ENCODE data around the gene VCL. TPM values are rescaled to one million over a fixed set of nuclear protein-coding genes. Genes with fewer than 3 reads are reported as not detected.

Gene VCL
- total RNA-seq, 2 donors from 2014 or later, result 109 to 214 TPM

GRCh38 chr10:73968098-73968521 lies 29.8 kb upstream of the VCL start:
- 42 to 49% methylated on average over 2 to 6 of the region's 6 CpGs for WGBS, 2 experiments (ENCODE audit: insufficient coverage in 1 of 2, insufficient read length in 1 of 2)
- DNase-seq, result peak; percentile 72
- peak overlapping the region; percentile 47 for H3K27ac ChIP-seq (ENCODE audit: low read depth, low read length)

GRCh38 chr10:73969224-73969841 lies 28.6 kb upstream of the VCL start:
- Histone ChIP-seq H3K4me3 (ENCODE audit: low read length) (no peak overlapping the region), H3K9me3 (ENCODE audit: control insufficient read depth, low read length) (no peaks in the 10 kb centered on the region), H3K36me3 (ENCODE audit: control insufficient read depth, insufficient read depth, low read length) (no peaks in the 10 kb centered on the region), H3K4me1 (ENCODE audit: control insufficient read depth, insufficient read depth, low read length) (peaks cover 18% of the 10 kb centered on the region), H3K27me3 (ENCODE audit: control insufficient read depth, insufficient read depth, low read length, poor library complexity, severe bottlenecking) (no peaks in the 10 kb centered on the region), H3K27ac (ENCODE audit: low read depth, low read length) (no peak overlapping the region), H3K9ac (ENCODE audit: extremely low read depth, low read length, poor library complexity, severe bottlenecking) (no peak overlapping the region)
- H3K27ac Mint-ChIP-seq, result peak overlapping the region; percentile 57
- 76 to 87% methylated on average over 3 to 5 of the region's 5 CpGs for WGBS, 2 experiments (ENCODE audit: insufficient coverage in 1 of 2, insufficient read length in 1 of 2)
- no peaks in the 10 kb centered on the region for H3K36me3 Mint-ChIP-seq (ENCODE audit: low read depth)
- peak; percentile 55 for DNase-seq
- no peaks in the 10 kb centered on the region for H3K9me3 Mint-ChIP-seq
- no peaks in the 10 kb centered on the region for H3K27me3 Mint-ChIP-seq (ENCODE audit: insufficient read depth)
- peaks cover 40% of the 10 kb centered on the region for H3K4me1 Mint-ChIP-seq
- no peak overlapping the region for H3K4me3 Mint-ChIP-seq
- no peak for TF ChIP-seq CTCF (conservative IDR thresholded peaks at IDR 0.05)

More at GRCh38 chr10:73968098-73968521, 29.8 kb upstream of the VCL start:
- Histone ChIP-seq H3K27me3 (ENCODE audit: control insufficient read depth, insufficient read depth, low read length, poor library complexity, severe bottlenecking) (no peaks in the 10 kb centered on the region), H3K4me3 (ENCODE audit: low read length) (no peak overlapping the region), H3K36me3 (ENCODE audit: control insufficient read depth, insufficient read depth, low read length) (no peaks in the 10 kb centered on the region), H3K4me1 (ENCODE audit: control insufficient read depth, insufficient read depth, low read length) (peaks cover 18% of the 10 kb centered on the region), H3K9ac (ENCODE audit: extremely low read depth, low read length, poor library complexity, severe bottlenecking) (no peak overlapping the region), H3K9me3 (ENCODE audit: control insufficient read depth, low read length) (no peaks in the 10 kb centered on the region)
- no peaks in the 10 kb centered on the region for H3K9me3 Mint-ChIP-seq
- no peaks in the 10 kb centered on the region for H3K27me3 Mint-ChIP-seq (ENCODE audit: insufficient read depth)
- peaks cover 40% of the 10 kb centered on the region for H3K4me1 Mint-ChIP-seq
- peak overlapping the region; percentile 99 for H3K27ac Mint-ChIP-seq
- no peak for TF ChIP-seq CTCF (conservative IDR thresholded peaks at IDR 0.05)
- H3K4me3 Mint-ChIP-seq, result no peak overlapping the region
- H3K36me3 Mint-ChIP-seq (ENCODE audit: low read depth), result no peaks in the 10 kb centered on the region

GRCh38 chr10:73970845-73971244 lies 27.1 kb upstream of the VCL start:
- Mint-ChIP-seq H3K27ac (no peak overlapping the region), H3K9me3 (peaks cover 4% of the 10 kb centered on the region), H3K27me3 (ENCODE audit: insufficient read depth) (no peaks in the 10 kb centered on the region), H3K36me3 (ENCODE audit: low read depth) (no peaks in the 10 kb centered on the region), H3K4me1 (peaks cover 35% of the 10 kb centered on the region), H3K4me3 (no peak overlapping the region)
- Histone ChIP-seq H3K27ac (ENCODE audit: low read depth, low read length) (no peak overlapping the region), H3K9ac (ENCODE audit: extremely low read depth, low read length, poor library complexity, severe bottlenecking) (no peak overlapping the region), H3K9me3 (ENCODE audit: control insufficient read depth, low read length) (no peaks in the 10 kb centered on the region), H3K4me1 (ENCODE audit: control insufficient read depth, insufficient read depth, low read length) (peaks cover 16% of the 10 kb centered on the region), H3K27me3 (ENCODE audit: control insufficient read depth, insufficient read depth, low read length, poor library complexity, severe bottlenecking) (no peaks in the 10 kb centered on the region), H3K4me3 (ENCODE audit: low read length) (no peak overlapping the region), H3K36me3 (ENCODE audit: control insufficient read depth, insufficient read depth, low read length) (no peaks in the 10 kb centered on the region)
- no peak for DNase-seq
- TF ChIP-seq CTCF (conservative IDR thresholded peaks at IDR 0.05), result no peak
- 87 to 88% methylated on average over 1 to 2 of the region's 2 CpGs for WGBS, 2 experiments (ENCODE audit: insufficient coverage in 1 of 2, insufficient read length in 1 of 2)
